Body of pancreas (tissue), 4 donors: Measurements from ENCODE around the gene COL9A3.

Source experiments
- CTCF ChIP-seq, 7 experiments: fragments of 450-650 bp in 4 of 7; fragments of 200-600 bp in 3 of 7; sonication (generic) in 3 of 7; IDR thresholded peaks; one replicate each; pipeline ENCODE4 v1.5.1; 2016 to 2019; ENCODE audit warnings: antibody characterized with exemption in 7 of 7
- POLR2A ChIP-seq, 3 donors: fragments of 450-650 bp; IDR thresholded peaks; one replicate each; pipeline ENCODE4 v1.6.1; 2016; ENCODE audit warnings: antibody characterized with exemption in 3 of 3, mild to moderate bottlenecking in 2 of 3

DNA sequence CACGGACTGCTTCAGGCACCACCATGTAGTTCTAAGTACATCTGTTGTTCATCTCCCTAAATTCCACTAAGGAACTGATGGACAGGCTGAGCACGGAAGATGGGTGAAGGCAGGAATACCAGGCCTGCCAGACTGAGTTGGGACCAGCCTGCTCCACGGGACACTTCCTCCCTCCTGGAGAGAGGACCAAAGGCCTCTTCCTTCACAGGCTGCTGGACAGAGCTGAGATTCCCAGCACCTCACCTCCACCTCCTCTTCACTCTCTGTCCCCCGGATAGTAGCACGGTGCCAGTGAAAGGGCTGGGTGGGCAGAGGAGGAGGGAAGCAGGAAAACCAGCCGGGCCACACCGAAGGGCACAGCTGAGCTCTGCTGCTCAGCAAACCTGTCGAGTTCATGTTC is 67.7 kb downstream of the COL9A3 start:
- TF ChIP-seq POLR2A (IDR thresholded peaks at IDR 0.05): no peak
- no peak for TF ChIP-seq CTCF (IDR thresholded peaks at IDR 0.05)
